ENCODE measurements around the gene AP2A2.
A peak's percentile ranks its signal among the peaks of the same experiment; 100 is the strongest.

Gene AP2A2

GRCh38 chr11:995044-995751, 69.5 kb downstream of the AP2A2 start:
- TF ChIP-seq, protein P1, sequence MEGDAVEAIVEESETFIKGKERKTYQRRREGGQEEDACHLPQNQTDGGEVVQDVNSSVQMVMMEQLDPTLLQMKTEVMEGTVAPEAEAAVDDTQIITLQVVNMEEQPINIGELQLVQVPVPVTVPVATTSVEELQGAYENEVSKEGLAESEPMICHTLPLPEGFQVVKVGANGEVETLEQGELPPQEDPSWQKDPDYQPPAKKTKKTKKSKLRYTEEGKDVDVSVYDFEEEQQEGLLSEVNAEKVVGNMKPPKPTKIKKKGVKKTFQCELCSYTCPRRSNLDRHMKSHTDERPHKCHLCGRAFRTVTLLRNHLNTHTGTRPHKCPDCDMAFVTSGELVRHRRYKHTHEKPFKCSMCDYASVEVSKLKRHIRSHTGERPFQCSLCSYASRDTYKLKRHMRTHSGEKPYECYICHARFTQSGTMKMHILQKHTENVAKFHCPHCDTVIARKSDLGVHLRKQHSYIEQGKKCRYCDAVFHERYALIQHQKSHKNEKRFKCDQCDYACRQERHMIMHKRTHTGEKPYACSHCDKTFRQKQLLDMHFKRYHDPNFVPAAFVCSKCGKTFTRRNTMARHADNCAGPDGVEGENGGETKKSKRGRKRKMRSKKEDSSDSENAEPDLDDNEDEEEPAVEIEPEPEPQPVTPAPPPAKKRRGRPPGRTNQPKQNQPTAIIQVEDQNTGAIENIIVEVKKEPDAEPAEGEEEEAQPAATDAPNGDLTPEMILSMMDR (IDR thresholded peaks at IDR 0.05; ENCODE audit: low read depth, low read length, missing control alignments) = no peak
- H3K4me3 ChIP-seq (ENCODE audit: low read depth, low read length) = no peak overlapping the region
- no peak for DNase-seq (ENCODE audit: low read depth)

DNA sequence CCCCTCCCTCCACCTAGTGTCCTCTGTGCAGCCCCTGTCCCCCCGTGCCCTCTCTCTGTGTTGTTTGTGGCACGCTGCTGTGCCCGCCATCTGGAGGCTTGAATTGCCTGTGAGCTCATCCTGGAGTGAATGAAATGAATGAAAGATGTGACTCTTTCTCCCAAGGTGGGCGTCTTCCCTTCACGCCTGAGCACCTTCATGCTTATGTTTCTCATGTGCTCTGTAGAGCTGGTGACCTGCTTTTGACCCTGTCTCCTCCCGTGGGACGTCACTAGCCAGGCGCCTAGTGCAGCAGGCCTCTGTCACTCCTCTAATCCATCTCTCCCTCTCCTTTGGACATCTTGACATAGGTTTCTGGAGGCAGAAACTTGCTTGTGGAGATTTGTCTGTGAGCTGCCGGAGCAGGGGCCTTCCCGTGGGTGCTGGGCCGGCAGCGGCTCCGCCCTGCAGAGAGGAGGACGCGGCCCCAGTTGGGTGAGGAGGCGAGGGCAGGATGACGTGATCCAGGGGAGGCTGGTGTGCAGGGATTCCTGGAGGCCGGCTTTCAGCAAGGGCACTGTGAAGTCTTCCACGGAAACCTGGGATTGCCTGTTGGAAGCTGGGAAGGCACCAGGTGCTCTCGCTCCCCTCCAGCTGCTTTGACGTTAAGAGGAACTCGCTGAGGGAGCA, 70.2 kb downstream of the AP2A2 start:
- no peak overlapping the region for H3K4me3 ChIP-seq (ENCODE audit: low read depth, low read length)
- TF ChIP-seq, protein P1 (IDR thresholded peaks at IDR 0.05; ENCODE audit: low read depth, low read length, missing control alignments) = no peak
- peak; percentile 59 for DNase-seq (ENCODE audit: low read depth)

DNA sequence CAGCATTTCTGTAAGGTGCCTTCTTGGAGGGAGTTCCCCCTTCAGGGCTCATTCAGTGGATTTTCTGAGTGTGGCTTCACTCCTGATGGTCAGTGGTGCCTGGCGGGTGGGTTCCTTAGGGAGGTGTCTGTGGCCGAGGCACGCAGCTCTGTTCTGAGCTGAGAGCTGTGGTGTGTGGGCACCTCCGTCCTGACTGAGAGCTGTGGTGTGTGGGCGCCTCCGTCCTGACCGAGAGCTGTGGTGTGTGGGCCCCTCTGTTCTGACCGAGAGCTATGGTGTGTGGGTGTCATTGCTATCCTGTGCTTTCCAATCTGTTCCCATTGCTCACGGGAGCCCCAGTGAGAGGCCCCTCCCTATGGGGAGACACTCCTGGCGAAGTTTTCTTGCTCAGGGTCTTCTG, 71.0 kb downstream of the AP2A2 start:
- TF ChIP-seq, protein P1 (IDR thresholded peaks at IDR 0.05; ENCODE audit: low read depth, low read length, missing control alignments) = no peak
- no peak for DNase-seq (ENCODE audit: low read depth)
- no peak overlapping the region for H3K4me3 ChIP-seq (ENCODE audit: low read depth, low read length)

DNA sequence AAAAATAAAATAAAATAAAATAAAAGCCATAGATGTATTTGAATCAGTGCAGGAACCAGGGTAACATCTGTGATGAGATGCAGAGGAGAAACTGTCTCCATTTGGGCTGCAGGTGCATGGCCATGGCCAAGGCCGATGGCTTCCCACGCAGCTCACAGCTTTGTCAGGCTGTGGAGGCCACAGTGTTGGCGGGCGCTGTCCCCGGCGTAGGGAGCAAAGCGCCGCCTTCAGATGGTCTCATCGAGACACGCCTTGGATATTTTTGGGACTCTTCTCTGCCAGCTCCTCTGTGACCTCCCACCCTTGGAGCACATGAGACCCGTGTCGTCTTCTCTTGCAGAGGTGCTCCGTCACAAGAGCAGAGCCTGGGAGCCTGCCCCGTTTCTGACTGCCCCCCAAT, 72.2 kb downstream of the AP2A2 start:
- TF ChIP-seq, protein P1 (IDR thresholded peaks at IDR 0.05; ENCODE audit: low read depth, low read length, missing control alignments) = no peak
- H3K4me3 ChIP-seq (ENCODE audit: low read depth, low read length) = no peak overlapping the region
- DNase-seq (ENCODE audit: low read depth) = no peak

DNA sequence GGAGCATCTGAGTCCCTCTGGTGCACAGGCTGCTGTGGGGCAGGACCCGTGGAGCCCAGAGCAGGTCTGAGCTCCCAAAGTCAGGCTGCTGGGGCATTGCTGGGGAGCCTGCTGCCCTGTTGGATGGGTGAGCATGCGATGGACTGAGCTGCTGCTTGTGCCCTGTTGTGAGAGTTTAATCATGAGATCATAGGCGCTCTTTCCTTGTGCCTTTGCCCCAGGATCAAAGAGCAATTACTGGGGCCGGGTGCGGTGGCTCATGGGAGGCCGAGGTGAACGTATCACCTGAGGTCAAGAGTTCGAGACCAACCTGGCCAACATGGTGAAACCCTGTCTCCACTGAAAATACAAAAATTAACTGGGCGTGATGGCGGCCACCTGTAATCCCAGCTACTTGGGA, 73.3 kb downstream of the AP2A2 start:
- no peak for DNase-seq (ENCODE audit: low read depth)
- no peak overlapping the region for H3K4me3 ChIP-seq (ENCODE audit: low read depth, low read length)
- TF ChIP-seq, protein P1 (IDR thresholded peaks at IDR 0.05; ENCODE audit: low read depth, low read length, missing control alignments) = no peak

- no peak overlapping the region for H3K4me3 ChIP-seq (ENCODE audit: low read depth, low read length)
- no peak for DNase-seq (ENCODE audit: low read depth)
- TF ChIP-seq, protein P1 (IDR thresholded peaks at IDR 0.05; ENCODE audit: low read depth, low read length, missing control alignments) = no peak
Observed at GRCh38 chr11:1000357-1001278, 74.9 kb downstream of the AP2A2 start.
